H9 (cell line): ENCODE results near the gene CELA3A. TPM values are rescaled to one million over a fixed set of nuclear protein-coding genes. Genes with fewer than 3 reads are reported as not detected.

ENCODE experiments used
- DNase-seq: peaks from one replicate; pipeline ENCODE4 v3.0.0-alpha.2; 2017
- H2AFZ ChIP-seq: one replicate; pipeline ENCODE4 v1.6.1; 2013; ENCODE audit warnings: mild to moderate bottlenecking, low read length, control low read depth, moderate library complexity
- H2AK5ac ChIP-seq: 2 replicates; pipeline ENCODE4 v1.6.1; 2013; ENCODE audit warnings: low read length, control low read depth, mixed read lengths; ENCODE audit not compliant: insufficient read length
- H2BK120ac ChIP-seq: one replicate; pipeline ENCODE4 v1.6.1; 2013; ENCODE audit warnings: low read depth, mild to moderate bottlenecking, low read length, control low read depth, inconsistent platforms; ENCODE audit not compliant: poor library complexity, severe bottlenecking
- H2BK12ac ChIP-seq: 2 replicates; pipeline ENCODE4 v1.6.1; 2013; ENCODE audit warnings: low read length, control low read depth, mixed read lengths, low read depth; ENCODE audit not compliant: insufficient read length
- H2BK15ac ChIP-seq: 2 replicates; pipeline ENCODE4 v1.6.1; 2013; ENCODE audit warnings: low read depth, low read length, control low read depth
- H2BK20ac ChIP-seq: one replicate; pipeline ENCODE4 v1.6.1; 2013; ENCODE audit warnings: low read depth, mild to moderate bottlenecking, low read length, control low read depth, inconsistent platforms; ENCODE audit not compliant: poor library complexity, severe bottlenecking
- H2BK5ac ChIP-seq: 2 replicates; pipeline ENCODE4 v1.6.1; 2013; ENCODE audit warnings: low read length, control low read depth, mixed read lengths; ENCODE audit not compliant: insufficient read length
- H3K14ac ChIP-seq: 2 replicates; pipeline ENCODE4 v1.6.1; 2013; ENCODE audit warnings: low read length, control low read depth; ENCODE audit not compliant: insufficient read depth
- H3K18ac ChIP-seq: 2 replicates; pipeline ENCODE4 v1.6.1; 2013; ENCODE audit warnings: low read depth, mild to moderate bottlenecking, mixed read lengths, low read length, control low read depth; ENCODE audit not compliant: insufficient read length
- H3K23ac ChIP-seq: 2 replicates; pipeline ENCODE4 v1.6.1; 2013; ENCODE audit warnings: low read length, control low read depth, mixed read lengths, low read depth; ENCODE audit not compliant: insufficient read length
- H3K23me2 ChIP-seq: 2 replicates; pipeline ENCODE4 v1.6.1; 2013; ENCODE audit warnings: low read depth, mild to moderate bottlenecking, mixed read lengths, low read length, control low read depth; ENCODE audit not compliant: insufficient read length, poor library complexity, severe bottlenecking
- H3K27ac ChIP-seq: 2 replicates; pipeline ENCODE4 v1.5.1; 2013; ENCODE audit warnings: low read length, control low read depth, mixed read lengths, low read depth; ENCODE audit not compliant: insufficient read length
- H3K27me3 ChIP-seq: 2 replicates; pipeline ENCODE4 v1.6.1; 2013; ENCODE audit warnings: low read length, control low read depth, inconsistent platforms; ENCODE audit not compliant: insufficient read depth
- H3K4ac ChIP-seq: 2 replicates; pipeline ENCODE4 v1.6.1; 2013; ENCODE audit warnings: low read depth, mild to moderate bottlenecking, control low read depth, inconsistent platforms, low read length, moderate library complexity
- H3K4me1 ChIP-seq: 2 replicates; pipeline ENCODE4 v1.6.1; 2013; ENCODE audit warnings: low read length, control low read depth, inconsistent platforms; ENCODE audit not compliant: insufficient read depth
- H3K4me2 ChIP-seq: 2 replicates; pipeline ENCODE4 v1.6.1; 2013; ENCODE audit warnings: low read length, control low read depth, mixed read lengths; ENCODE audit not compliant: insufficient read length, insufficient read depth
- H3K56ac ChIP-seq: 2 replicates; pipeline ENCODE4 v1.6.1; 2013; ENCODE audit warnings: low read depth, mild to moderate bottlenecking, mixed read lengths, low read length, control low read depth; ENCODE audit not compliant: insufficient read length
- H3K79me1 ChIP-seq: 2 replicates; pipeline ENCODE4 v1.6.1; 2013; ENCODE audit warnings: low read depth, mild to moderate bottlenecking, moderate library complexity, low read length, control low read depth, inconsistent platforms; ENCODE audit not compliant: insufficient read depth, poor library complexity, severe bottlenecking
- H3K79me2 ChIP-seq: 2 replicates; pipeline ENCODE4 v1.6.1; 2013; ENCODE audit warnings: low read length, control low read depth, inconsistent platforms; ENCODE audit not compliant: insufficient read depth
- H3K9ac ChIP-seq: 2 replicates; pipeline ENCODE4 v1.6.1; 2013; ENCODE audit warnings: low read length, control low read depth, mixed read lengths; ENCODE audit not compliant: insufficient read length; ENCODE audit errors: extremely low read depth
- H3K9me3 ChIP-seq: one replicate; pipeline ENCODE4 v1.6.1; 2013; ENCODE audit warnings: low read depth, low read length, inconsistent platforms; ENCODE audit not compliant: control insufficient read depth
- H3T11ph ChIP-seq: one replicate; pipeline ENCODE4 v1.6.1; 2013; ENCODE audit warnings: mild to moderate bottlenecking, low read length, control low read depth, inconsistent platforms
- H4K20me1 ChIP-seq: one replicate; pipeline ENCODE4 v1.6.1; 2013; ENCODE audit not compliant: control insufficient read depth, insufficient read length, insufficient read depth
- H4K5ac ChIP-seq: 2 replicates; pipeline ENCODE4 v1.6.1; 2013; ENCODE audit warnings: low read depth, mild to moderate bottlenecking, mixed read lengths, low read length, control low read depth; ENCODE audit not compliant: insufficient read length
- H4K8ac ChIP-seq: replicated peaks from 2 replicates; pipeline ENCODE4 v1.6.1; 2013; ENCODE audit warnings: low read length, control low read depth, mixed read lengths, low read depth; ENCODE audit not compliant: insufficient read length
- H4K91ac ChIP-seq: 2 replicates; pipeline ENCODE4 v1.6.1; 2013; ENCODE audit warnings: low read depth, mild to moderate bottlenecking, moderate library complexity, mixed read lengths, low read length, control low read depth; ENCODE audit not compliant: insufficient read length
- H3K27ac Mint-ChIP-seq, 3 experiments: 2 replicates in 2 of 3; 3 replicates in 1 of 3; pipeline ENCODE4 v1.8.0; 2020 to 2021; ENCODE audit warnings: mixed read lengths in 3 of 3, mild to moderate bottlenecking in 1 of 3, moderate library complexity in 1 of 3
- H3K27me3 Mint-ChIP-seq: 2 replicates; pipeline ENCODE4 v1.8.0; 2021; ENCODE audit warnings: low read depth, mild to moderate bottlenecking, moderate library complexity, mixed read lengths
- H3K36me3 Mint-ChIP-seq, 3 experiments: 2 replicates in 2 of 3; 3 replicates in 1 of 3; pipeline ENCODE4 v1.8.0; 2020 to 2021; ENCODE audit warnings: low read depth in 3 of 3, mixed read lengths in 3 of 3; ENCODE audit not compliant: insufficient read depth in 1 of 3
- H3K4me1 Mint-ChIP-seq, 2 experiments: 2 replicates each; pipeline ENCODE4 v1.8.0; 2020; ENCODE audit warnings: mixed read lengths in 2 of 2
- H3K4me3 Mint-ChIP-seq, 2 experiments: 2 replicates in 1 of 2; 3 replicates in 1 of 2; pipeline ENCODE4 v1.8.0; 2020 to 2021; ENCODE audit warnings: mild to moderate bottlenecking in 2 of 2, mixed read lengths in 2 of 2, moderate library complexity in 1 of 2
- H3K9me3 Mint-ChIP-seq, 2 experiments: 2 replicates in 1 of 2; 3 replicates in 1 of 2; pipeline ENCODE4 v1.8.0; 2020; ENCODE audit warnings: mild to moderate bottlenecking in 2 of 2, mixed read lengths in 2 of 2, moderate library complexity in 1 of 2
- CTCF ChIP-seq: fragments of 200-600 bp; sonication (generic); conservative IDR thresholded peaks from 3 replicates; pipeline ENCODE4 v1.8.0; 2021; ENCODE audit warnings: antibody characterized with exemption, mild to moderate bottlenecking
- WGBS: extraction: QIAGEN DNeasy Blood & Tissue Kit; methylation state at CpG from one replicate; pipeline ENCODE4 v1.1.7; 2013; ENCODE audit warnings: missing lambda C conversion rate, low lambda C conversion rate, mixed read lengths; ENCODE audit not compliant: insufficient read length; ENCODE audit errors: extremely low coverage; 5-methylcytosine and 5-hydroxymethylcytosine counted together
- total RNA-seq: library from RNA; stranded (reverse); gene quantifications from 2 replicates; pipeline ENCODE4 v1.2.1, GENCODE V29; 2021

Gene CELA3A
- total RNA-seq, 1 experiment from 2014 or later: not detected

- no peak overlapping the region for H2BK20ac ChIP-seq
- H3K4me2 ChIP-seq: no peak overlapping the region
- H3K56ac ChIP-seq: no peak overlapping the region
- H2BK120ac ChIP-seq: no peak overlapping the region
- peaks cover 40% of the 10 kb centered on the region; the same call in 1 of the 2 replicates for H3K79me2 ChIP-seq
- no peak overlapping the region for H3K4ac ChIP-seq
- H3K4me3 Mint-ChIP-seq: no peak overlapping the region
- no peak overlapping the region for H4K91ac ChIP-seq
- no peaks in the 10 kb centered on the region for H3K27me3 ChIP-seq
- no peak overlapping the region for H2AK5ac ChIP-seq
- no peaks in the 10 kb centered on the region for H4K20me1 ChIP-seq
- H2AFZ ChIP-seq: no peak overlapping the region
- H4K5ac ChIP-seq: no peak overlapping the region
- no CpG with 5 or more reads among the region's 1 CpG for WGBS
- no peaks in the 10 kb centered on the region; the same call in 1 of the 2 replicates for H3K4me1 ChIP-seq
- no peak overlapping the region for H2BK15ac ChIP-seq
- no peak overlapping the region for H3K14ac ChIP-seq
- peaks cover 0 to 18% (median 14%) of the 10 kb centered on the region in 3 experiments; a peak in 6 of 7 replicates for H3K36me3 Mint-ChIP-seq
- no peaks in the 10 kb centered on the region for H3K9me3 ChIP-seq
- H3K9ac ChIP-seq: no peak overlapping the region
- no peaks in the 10 kb centered on the region; the same call in 1 of the 2 replicates for H3K27me3 Mint-ChIP-seq
- H3K27ac Mint-ChIP-seq: no peak overlapping the region; a peak in 1 of 7 replicates
- no peak overlapping the region for H4K8ac ChIP-seq
- no peak overlapping the region for H3T11ph ChIP-seq
- H3K9me3 Mint-ChIP-seq: no peaks in the 10 kb centered on the region
- DNase-seq: no peak
- no peak overlapping the region for H3K27ac ChIP-seq
- H3K79me1 ChIP-seq: peaks cover 7% of the 10 kb centered on the region
- no peak overlapping the region for H2BK5ac ChIP-seq
- no peak for TF ChIP-seq CTCF
- H2BK12ac ChIP-seq: no peak overlapping the region
- peaks cover 13 to 15% of the 10 kb centered on the region in 2 experiments for H3K4me1 Mint-ChIP-seq
- H3K18ac ChIP-seq: no peak overlapping the region
- H3K23ac ChIP-seq: no peak overlapping the region
- H3K23me2 ChIP-seq: peaks cover 6% of the 10 kb centered on the region
Observed at GRCh38 chr1:22056043-22056442, 54.6 kb downstream of the CELA3A start.
